Calu3 (cell line): ENCODE data around the gene LRRC2. TPM values are rescaled to one million over a fixed set of nuclear protein-coding genes. Genes with fewer than 3 reads are reported as not detected.

Experiments used
- BruUV-seq: library from RNA; stranded (reverse); fragments of 400-500 nt; replicated peaks from 2 replicates; lab custom pipeline; 2021; lab: Mats Ljungman, UMichigan
- CTCF ChIA-PET: fragments of 300-600 bp; sonication (Branson Sonifier 250); formaldehyde crosslinking; loops from one replicate; lab custom pipeline; 2022; ENCODE audit warnings: antibody characterized with exemption; lab: Charles Lee
- DNase-seq: peaks from one replicate; pipeline ENCODE4 v3.0.0; 2022
- H3K27ac Mint-ChIP-seq: one replicate; pipeline ENCODE4 v1.8.0; 2022; ENCODE audit warnings: mixed read lengths; ENCODE audit not compliant: unreplicated experiment
- H3K27me3 Mint-ChIP-seq: one replicate; pipeline ENCODE4 v1.8.0; 2022; ENCODE audit warnings: mixed read lengths; ENCODE audit not compliant: unreplicated experiment
- H3K36me3 Mint-ChIP-seq: one replicate; pipeline ENCODE4 v1.8.0; 2022; ENCODE audit warnings: mild to moderate bottlenecking, moderate library complexity, mixed read lengths; ENCODE audit not compliant: insufficient read depth, unreplicated experiment
- H3K4me1 Mint-ChIP-seq: one replicate; pipeline ENCODE4 v1.8.0; 2022; ENCODE audit warnings: mild to moderate bottlenecking, low read depth, mixed read lengths; ENCODE audit not compliant: unreplicated experiment
- H3K4me3 Mint-ChIP-seq: one replicate; pipeline ENCODE4 v1.8.0; 2022; ENCODE audit warnings: mild to moderate bottlenecking, low read depth, moderate library complexity, mixed read lengths; ENCODE audit not compliant: unreplicated experiment
- H3K9me3 Mint-ChIP-seq: one replicate; pipeline ENCODE4 v1.8.0; 2022; ENCODE audit warnings: low read depth, mixed read lengths; ENCODE audit not compliant: unreplicated experiment
- CTCF ChIP-seq: fragments of 200-600 bp; IDR thresholded peaks from one replicate; pipeline ENCODE4 v1.8.0; 2022; ENCODE audit warnings: antibody characterized with exemption; ENCODE audit not compliant: unreplicated experiment
- intact Hi-C: fragments of 100-400 bp; cut with micrococcal nuclease; formaldehyde crosslinking; loops from one replicate; pipeline ENCODE4 v1.10.0; 2022; ENCODE audit not compliant: unreplicated experiment
- total RNA-seq: library from RNA; stranded (reverse); gene quantifications from 2 replicates; pipeline ENCODE4 v1.2.3, GENCODE V29; 2022

Gene LRRC2
- total RNA-seq, 1 experiment from 2014 or later = not detected

DNA sequence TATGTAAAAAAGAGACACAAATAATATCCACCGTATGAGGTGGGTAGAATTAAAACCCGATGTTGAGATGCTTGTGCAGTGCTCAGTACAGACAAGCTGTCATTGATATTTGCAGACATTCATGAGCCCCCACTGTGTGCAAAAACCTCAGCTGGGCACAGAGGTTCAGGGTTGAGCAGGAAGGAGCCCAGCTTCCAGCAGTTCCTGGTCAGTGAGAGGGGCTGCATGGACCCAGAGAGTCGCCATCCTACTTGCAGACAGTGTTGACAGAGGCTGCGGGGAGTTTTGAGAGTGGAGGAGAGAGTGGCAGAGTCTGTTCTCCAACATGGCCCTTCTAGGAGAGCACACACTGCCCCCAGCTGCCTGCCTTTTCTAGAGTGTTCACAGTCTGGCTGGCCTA, 95.3 kb downstream of the LRRC2 start:
- no peak for TF ChIP-seq CTCF
- H3K27me3 Mint-ChIP-seq = peaks cover 78% of the 10 kb centered on the region
- no peaks in the 10 kb centered on the region for H3K36me3 Mint-ChIP-seq
- H3K9me3 Mint-ChIP-seq = peaks cover 6% of the 10 kb centered on the region
- no peak for DNase-seq
- H3K27ac Mint-ChIP-seq = no peak overlapping the region
- H3K4me1 Mint-ChIP-seq = no peaks in the 10 kb centered on the region
- no peak overlapping the region for H3K4me3 Mint-ChIP-seq
- CTCF ChIA-PET = no interaction called here
- intact Hi-C loops = no loop called here
- BruUV-seq = no TSS peak

GRCh38 chr3:46469680-46470357, 96.3 kb downstream of the LRRC2 start:
- CTCF ChIA-PET = no interaction called here
- Mint-ChIP-seq H3K27ac (no peak overlapping the region), H3K4me3 (no peak overlapping the region), H3K4me1 (no peaks in the 10 kb centered on the region), H3K9me3 (peaks cover 5% of the 10 kb centered on the region), H3K27me3 (peaks cover 78% of the 10 kb centered on the region), H3K36me3 (no peaks in the 10 kb centered on the region)
- BruUV-seq = no TSS peak
- DNase-seq = no peak
- no peak for TF ChIP-seq CTCF
- intact Hi-C loops = no loop called here

GRCh38 chr3:46468753-46469600, 97.1 kb downstream of the LRRC2 start:
- Mint-ChIP-seq H3K9me3 (no peaks in the 10 kb centered on the region), H3K27me3 (peaks cover 78% of the 10 kb centered on the region), H3K4me1 (no peaks in the 10 kb centered on the region), H3K27ac (no peak overlapping the region), H3K4me3 (no peak overlapping the region), H3K36me3 (no peaks in the 10 kb centered on the region)
- intact Hi-C loops = no loop called here
- CTCF ChIA-PET = no interaction called here
- no peak for DNase-seq
- BruUV-seq = no TSS peak
- no peak for TF ChIP-seq CTCF

- Mint-ChIP-seq H3K36me3 (no peaks in the 10 kb centered on the region), H3K4me1 (no peaks in the 10 kb centered on the region), H3K27ac (no peak overlapping the region), H3K27me3 (peaks cover 78% of the 10 kb centered on the region), H3K9me3 (no peaks in the 10 kb centered on the region), H3K4me3 (no peak overlapping the region)
- intact Hi-C loops = no loop called here
- DNase-seq = no peak
- no TSS peak for BruUV-seq
- TF ChIP-seq CTCF = no peak
- CTCF ChIA-PET = interaction anchor here (0.6 kb wide), 1 partner anchor 174 kb away, joined by 10 read pairs; no protein-coding TSS in a partner anchor
Measured at GRCh38 chr3:46467562-46467961, 98.5 kb downstream of the LRRC2 start.
